ENCODE measurements around the gene CHST15. TPM values are rescaled to one million over a fixed set of nuclear protein-coding genes. Genes with fewer than 3 reads are reported as not detected.

The CHST15 gene
- total RNA-seq, 2 experiments from 2014 or later, result 14.7 to 26.4 TPM

- Histone ChIP-seq H3K9me2 (ENCODE audit: insufficient read depth, low read length) (no peaks in the 10 kb centered on the region), H3K27ac (ENCODE audit: low read depth, low read length, poor library complexity, severe bottlenecking) (no peak overlapping the region), H4K20me1 (ENCODE audit: insufficient read depth, low read length) (no peaks in the 10 kb centered on the region), H3K4me3 (ENCODE audit: low read depth, low read length, poor library complexity, severe bottlenecking) (no peak overlapping the region), H3K4me2 (ENCODE audit: low read length) (no peak overlapping the region), H3K9me3 (ENCODE audit: low read length) (no peaks in the 10 kb centered on the region), H3K4me1 (ENCODE audit: insufficient read depth, low read length, poor library complexity, severe bottlenecking) (no peaks in the 10 kb centered on the region), H3K79me2 (ENCODE audit: insufficient read depth, low read depth, low read length) (no peaks in the 10 kb centered on the region), H3K36me3 (ENCODE audit: insufficient read depth, low read length) (no peaks in the 10 kb centered on the region), H2AFZ (ENCODE audit: low read length) (no peak overlapping the region)
- POLR2A ChIA-PET, result no interaction called here
- CTCF ChIA-PET (ENCODE audit: unreplicated experiment), result interaction anchor here (0.7 kb wide), 1 partner anchor 400 kb away, joined by 3 read pairs; no protein-coding TSS in a partner anchor
- TF ChIP-seq CTCF (conservative IDR thresholded peaks at IDR 0.05; ENCODE audit: low read length), result no peak
- no peak for TF ChIP-seq EZH2phosphoT487 (IDR thresholded peaks at IDR 0.05; ENCODE audit: borderline replicate concordance, low read depth, low read length)
- no TSS peak for BruUV-seq (replicated peaks)
- DNase-seq (ENCODE audit: low spot score), result no peak
- intact Hi-C loops (cut with micrococcal nuclease; ENCODE audit: unreplicated experiment), result loop anchor here (1.0 to 10.0 kb wide), 2 partner anchors 385 to 922 kb away; no protein-coding TSS in a partner anchor
Measured at GRCh38 chr10:123966896-123967231, 126.5 kb downstream of the CHST15 start.

- no peaks in the 10 kb centered on the region for H3K79me2 ChIP-seq (ENCODE audit: insufficient read depth, low read depth, low read length)
- H3K36me3 ChIP-seq (ENCODE audit: insufficient read depth, low read length), result no peaks in the 10 kb centered on the region
- no peaks in the 10 kb centered on the region for H3K4me1 ChIP-seq (ENCODE audit: insufficient read depth, low read length, poor library complexity, severe bottlenecking)
- H3K9me3 ChIP-seq (ENCODE audit: low read length), result no peaks in the 10 kb centered on the region
- ChIA-PET CTCF (ENCODE audit: unreplicated experiment) (interaction anchor here (0.7 kb wide), 1 partner anchor 400 kb away, joined by 3 read pairs; no protein-coding TSS in a partner anchor), POLR2A (interaction anchor here (0.6 kb wide), 1 partner anchor 814 kb away, joined by 3 read pairs; no protein-coding TSS in a partner anchor)
- intact Hi-C loops (cut with micrococcal nuclease; ENCODE audit: unreplicated experiment), result loop anchor here (10.0 kb wide), 1 partner anchor 921 kb away; no protein-coding TSS in a partner anchor
- H4K20me1 ChIP-seq (ENCODE audit: insufficient read depth, low read length), result no peaks in the 10 kb centered on the region
- H3K27ac ChIP-seq (ENCODE audit: low read depth, low read length, poor library complexity, severe bottlenecking), result no peak overlapping the region
- no peak overlapping the region for H2AFZ ChIP-seq (ENCODE audit: low read length)
- no peak overlapping the region for H3K4me3 ChIP-seq (ENCODE audit: low read depth, low read length, poor library complexity, severe bottlenecking)
- TF ChIP-seq EZH2phosphoT487 (IDR thresholded peaks at IDR 0.05; ENCODE audit: borderline replicate concordance, low read depth, low read length), result no peak
- no peak for TF ChIP-seq CTCF (conservative IDR thresholded peaks at IDR 0.05; ENCODE audit: low read length)
- DNase-seq (ENCODE audit: low spot score), result no peak
- H3K4me2 ChIP-seq (ENCODE audit: low read length), result no peak overlapping the region
- no TSS peak for BruUV-seq (replicated peaks)
- no peaks in the 10 kb centered on the region for H3K9me2 ChIP-seq (ENCODE audit: insufficient read depth, low read length)
Measured at GRCh38 chr10:123965973-123966895, 127.2 kb downstream of the CHST15 start.

- H3K4me1 ChIP-seq (ENCODE audit: insufficient read depth, low read length, poor library complexity, severe bottlenecking), result no peaks in the 10 kb centered on the region
- no peaks in the 10 kb centered on the region for H3K9me2 ChIP-seq (ENCODE audit: insufficient read depth, low read length)
- ChIA-PET POLR2A (interaction anchor here (0.6 kb wide), 2 partner anchors 87 to 245 kb away, joined by 3 to 5 read pairs; no protein-coding TSS in a partner anchor), CTCF (ENCODE audit: unreplicated experiment) (no interaction called here)
- DNase-seq (ENCODE audit: low spot score), result no peak
- no peak overlapping the region for H2AFZ ChIP-seq (ENCODE audit: low read length)
- intact Hi-C loops (cut with micrococcal nuclease; ENCODE audit: unreplicated experiment), result loop anchor here (10.0 kb wide), 1 partner anchor 920 kb away; no protein-coding TSS in a partner anchor
- no TSS peak for BruUV-seq (replicated peaks)
- H3K9me3 ChIP-seq (ENCODE audit: low read length), result no peaks in the 10 kb centered on the region
- H3K4me2 ChIP-seq (ENCODE audit: low read length), result no peak overlapping the region
- no peak overlapping the region for H3K4me3 ChIP-seq (ENCODE audit: low read depth, low read length, poor library complexity, severe bottlenecking)
- H3K27ac ChIP-seq (ENCODE audit: low read depth, low read length, poor library complexity, severe bottlenecking), result no peak overlapping the region
- H3K36me3 ChIP-seq (ENCODE audit: insufficient read depth, low read length), result no peaks in the 10 kb centered on the region
- H4K20me1 ChIP-seq (ENCODE audit: insufficient read depth, low read length), result no peaks in the 10 kb centered on the region
- H3K79me2 ChIP-seq (ENCODE audit: insufficient read depth, low read depth, low read length), result no peaks in the 10 kb centered on the region
- no peak for TF ChIP-seq EZH2phosphoT487 (IDR thresholded peaks at IDR 0.05; ENCODE audit: borderline replicate concordance, low read depth, low read length)
Measured at GRCh38 chr10:123964953-123965352, 128.4 kb downstream of the CHST15 start.
